ENCODE measurements around the gene NAXD.

GRCh38 chr13:110628477-110628793, 13.1 kb downstream of the NAXD start:
- TF ChIP-seq CTCF (IDR thresholded peaks at IDR 0.05) (no peak), EP300 (IDR thresholded peaks at IDR 0.05; ENCODE audit: low read depth) (no peak), POLR2AphosphoS5 (IDR thresholded peaks at IDR 0.05) (peak in 2 of 3 donors; percentile 38 to 76), POLR2A (IDR thresholded peaks at IDR 0.05) (no peak)

Data from transverse colon (tissue), 4 donors.